Activated CD8-positive, alpha-beta T cell treated with anti-CD3 and anti-CD28 coated beads, Interleukin-2, amount 10 ng/mL, durations not matched to agents 7 days and 5 days (primary cell): ENCODE results near the gene TOMM20L. TPM values are rescaled to one million over a fixed set of nuclear protein-coding genes. Genes with fewer than 3 reads are reported as not detected.

Experiments used
- ATAC-seq: fragments of 150-1000 bp; cut with Tn5 transposase; one replicate; pipeline ENCODE4 v1.10.0; 2021; ENCODE audit warnings: moderate library complexity
- CTCF ChIA-PET: fragments of 350-600 bp; sonication (Branson Sonifier 250); formaldehyde crosslinking; loops from one replicate; lab custom pipeline; 2021; ENCODE audit warnings: antibody characterized with exemption; lab: Charles Lee
- POLR2A ChIA-PET: fragments of 350-600 bp; sonication (Branson Sonifier 250); formaldehyde crosslinking; loops from one replicate; lab custom pipeline; 2021; ENCODE audit warnings: antibody characterized with exemption; lab: Charles Lee
- DNase-seq: peaks from one replicate; pipeline ENCODE4 v3.0.0-alpha.2; 2020
- H3K27ac Mint-ChIP-seq: one replicate; pipeline ENCODE4 v1.8.0; 2021; ENCODE audit warnings: mild to moderate bottlenecking, mixed read lengths
- H3K27me3 Mint-ChIP-seq: one replicate; pipeline ENCODE4 v1.8.0; 2021; ENCODE audit warnings: low read depth, mixed read lengths
- H3K36me3 Mint-ChIP-seq: one replicate; pipeline ENCODE4 v1.8.0; 2021; ENCODE audit warnings: low read depth, mixed read lengths
- H3K4me1 Mint-ChIP-seq: one replicate; pipeline ENCODE4 v1.8.0; 2021; ENCODE audit warnings: low read depth, mixed read lengths
- H3K4me3 Mint-ChIP-seq: one replicate; pipeline ENCODE4 v1.8.0; 2021; ENCODE audit warnings: mild to moderate bottlenecking, mixed read lengths
- H3K9me3 Mint-ChIP-seq: one replicate; pipeline ENCODE4 v1.8.0; 2022; ENCODE audit warnings: mixed read lengths; ENCODE audit not compliant: insufficient read depth
- total RNA-seq, 2 experiments: library from RNA; stranded (reverse); gene quantifications; one replicate each; pipeline ENCODE4 v1.2.3, GENCODE V29; 2021

TOMM20L gene
- total RNA-seq, 2 experiments from 2014 or later: not detected

- H3K4me1 Mint-ChIP-seq: peaks cover 37% of the 10 kb centered on the region
- DNase-seq: peak; percentile 98
- CTCF ChIA-PET: interaction anchor here (0.9 to 1.1 kb wide), 3 partner anchors 31 to 129 kb away, joined by 3 to 5 read pairs (median 4); partner anchors contain the start of gene TOMM20L
- H3K27me3 Mint-ChIP-seq: no peaks in the 10 kb centered on the region
- POLR2A ChIA-PET: interaction anchor here (0.6 to 2.3 kb wide), 16 partner anchors 11 to 1821 kb away, joined by 3 to 47 read pairs (median 3); partner anchors contain the start of genes ARID4A, DACT1, JKAMP and L3HYPDH
- peak within 1 kb of the TSS; percentile 91 for H3K4me3 Mint-ChIP-seq
- peak; percentile 93 for ATAC-seq
- H3K9me3 Mint-ChIP-seq: no peaks in the 10 kb centered on the region
- H3K36me3 Mint-ChIP-seq: peaks cover 24% of the 10 kb centered on the region
- H3K27ac Mint-ChIP-seq: peak within 1 kb of the TSS; percentile 95
Measured at GRCh38 chr14:58427281-58428117, 31.8 kb downstream of the TOMM20L start, which contains the start of the genes KIAA0586 and TIMM9. KIAA0586 (plus strand) TSS chr14:58427719; CDS start chr14:58428265, 546 bp downstream. TIMM9 (minus strand) TSS chr14:58427531; CDS start chr14:58411945, 15,586 bp downstream.

DNA sequence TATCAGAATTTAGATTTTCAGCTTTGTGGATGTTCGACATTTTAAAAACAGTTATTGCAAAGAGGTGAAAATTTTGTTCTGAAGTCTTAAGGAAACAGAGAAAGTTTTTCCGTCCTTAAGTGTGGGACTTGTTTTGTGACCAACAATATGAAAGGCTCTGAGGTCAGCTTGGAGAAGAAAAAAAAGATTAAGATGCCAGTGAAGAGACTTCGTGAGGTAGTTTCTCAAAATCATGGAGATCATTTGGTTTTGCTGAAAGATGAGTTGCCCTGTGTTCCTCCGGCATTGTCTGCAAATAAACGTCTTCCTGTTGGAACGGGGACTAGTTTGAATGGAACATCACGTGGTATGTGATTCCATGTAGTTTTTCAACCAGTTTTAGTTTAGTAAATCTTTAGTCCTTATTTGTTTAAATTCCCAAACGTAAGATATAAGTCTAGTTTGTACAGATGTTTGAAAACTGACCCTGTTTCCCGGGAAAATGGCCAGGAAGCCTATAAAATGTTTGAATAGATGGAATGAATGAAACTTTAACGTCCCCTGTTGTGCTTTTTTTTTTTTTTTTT is 32.5 kb downstream of the TOMM20L start:
- Mint-ChIP-seq H3K4me1 (peaks cover 37% of the 10 kb centered on the region), H3K27me3 (no peaks in the 10 kb centered on the region), H3K4me3 (peak overlapping the region; percentile 91), H3K27ac (peak overlapping the region; percentile 95), H3K36me3 (peaks cover 24% of the 10 kb centered on the region), H3K9me3 (no peaks in the 10 kb centered on the region)
- POLR2A ChIA-PET: interaction anchor here (1.2 to 2.3 kb wide), 10 partner anchors 14 to 1821 kb away, joined by 3 to 47 read pairs (median 4); partner anchors contain the start of genes ARID4A, DACT1, PPM1A and PSMA3
- DNase-seq: peak; percentile 37
- ATAC-seq: no peak
- CTCF ChIA-PET: interaction anchor here (0.9 kb wide), 1 partner anchor 34 kb away, joined by 4 read pairs; no protein-coding TSS in a partner anchor

- ATAC-seq (no peak), DNase-seq (no peak)
- ChIA-PET POLR2A (no interaction called here), CTCF (interaction anchor here (1.6 kb wide), 1 partner anchor 71 kb away, joined by 4 read pairs; no protein-coding TSS in a partner anchor)
- peaks cover 28% of the 10 kb centered on the region for H3K4me1 Mint-ChIP-seq
- no peaks in the 10 kb centered on the region for H3K27me3 Mint-ChIP-seq
- no peak overlapping the region for H3K27ac Mint-ChIP-seq
- no peaks in the 10 kb centered on the region for H3K9me3 Mint-ChIP-seq
- peaks cover 19% of the 10 kb centered on the region for H3K36me3 Mint-ChIP-seq
- no peak overlapping the region for H3K4me3 Mint-ChIP-seq
Measured at GRCh38 chr14:58430156-58430555, 34.4 kb downstream of the TOMM20L start.

GRCh38 chr14:58439476-58439875 is 43.7 kb downstream of the TOMM20L start:
- Mint-ChIP-seq H3K9me3 (no peaks in the 10 kb centered on the region), H3K4me3 (no peak overlapping the region), H3K36me3 (peaks cover 22% of the 10 kb centered on the region), H3K27ac (no peak overlapping the region), H3K27me3 (no peaks in the 10 kb centered on the region), H3K4me1 (no peaks in the 10 kb centered on the region)
- DNase-seq (no peak), ATAC-seq (no peak)
- CTCF ChIA-PET: no interaction called here
- POLR2A ChIA-PET: no interaction called here

DNA sequence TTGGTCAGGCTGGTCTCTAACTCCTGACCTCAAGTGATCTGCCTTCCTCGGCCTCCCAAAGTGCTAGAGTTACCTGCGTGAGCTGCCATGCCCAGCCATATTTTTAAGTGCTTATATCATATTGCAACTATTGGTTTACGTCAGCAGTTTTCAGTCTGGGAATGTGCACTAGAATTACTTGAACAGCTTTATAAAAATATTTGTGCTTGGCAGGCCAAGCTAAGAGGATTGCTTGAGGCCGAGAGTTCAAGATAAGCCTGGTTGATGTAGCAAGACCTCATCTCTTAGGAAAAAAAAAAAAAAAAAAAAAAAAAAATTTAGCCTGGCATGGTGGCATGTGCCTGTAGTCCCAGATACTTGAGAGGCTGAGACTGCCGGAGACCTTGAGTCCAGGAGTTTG is 48.9 kb downstream of the TOMM20L start:
- CTCF ChIA-PET: no interaction called here

GRCh38 chr14:58455593-58456265 is 60.0 kb downstream of the TOMM20L start:
- ChIA-PET POLR2A (no interaction called here), CTCF (no interaction called here)
- no peaks in the 10 kb centered on the region for H3K27me3 Mint-ChIP-seq
- H3K9me3 Mint-ChIP-seq: no peaks in the 10 kb centered on the region
- H3K36me3 Mint-ChIP-seq: peaks cover 32% of the 10 kb centered on the region
- ATAC-seq (no peak), DNase-seq (no peak)
- no peaks in the 10 kb centered on the region for H3K4me1 Mint-ChIP-seq
- no peak overlapping the region for H3K27ac Mint-ChIP-seq
- no peak overlapping the region for H3K4me3 Mint-ChIP-seq

More for the DNA sequence above, 48.9 kb downstream of the TOMM20L start:
- POLR2A ChIA-PET: no interaction called here
- peaks cover 16% of the 10 kb centered on the region for H3K36me3 Mint-ChIP-seq
- H3K4me3 Mint-ChIP-seq: no peak overlapping the region
- ATAC-seq (no peak), DNase-seq (no peak)
- H3K27me3 Mint-ChIP-seq: no peaks in the 10 kb centered on the region
- no peak overlapping the region for H3K27ac Mint-ChIP-seq
- no peaks in the 10 kb centered on the region for H3K4me1 Mint-ChIP-seq
- no peaks in the 10 kb centered on the region for H3K9me3 Mint-ChIP-seq

Other genes with a start within 250 kb of the TOMM20L start
- gene ARMH4, start 243.7 kb upstream of the TOMM20L start, total RNA-seq: not detected
- 10 to 100 TPM; 49.5 to 53.4 TPM for gene ACTR10, start 195.8 kb upstream of the TOMM20L start, total RNA-seq
- gene PSMA3, start 151.1 kb upstream of the TOMM20L start, total RNA-seq: 100 to 1,000 TPM; 257 to 275 TPM
- 10 to 100 TPM; 27.0 to 28.0 TPM for gene ARID4A, start 97.4 kb upstream of the TOMM20L start, total RNA-seq
- 10 to 100 TPM; 34.6 to 37.7 TPM for gene TIMM9, start 31.6 kb downstream of the TOMM20L start, total RNA-seq
- gene KIAA0586, start 31.8 kb downstream of the TOMM20L start, total RNA-seq: 10 to 100 TPM; 24.9 to 27.0 TPM
- 1 to 10 TPM in 1 of 2 experiments, under 1 TPM in 1; 0.58 to 1.1 TPM for gene DACT1, start 242.0 kb downstream of the TOMM20L start, total RNA-seq